COLO668 (cell line): ENCODE data around the gene FRAS1.
"Not testable (repeated sequence)": the region's sequence is repeated elsewhere in the genome, so short reads cannot be mapped to it uniquely, and the experiment has no call there.

Experiments
- DNase-seq: peaks from one replicate; lab custom pipeline; 2025; ENCODE audit not compliant: unreplicated experiment; lab: John Stamatoyannopoulos, UW

FRAS1 gene

DNA sequence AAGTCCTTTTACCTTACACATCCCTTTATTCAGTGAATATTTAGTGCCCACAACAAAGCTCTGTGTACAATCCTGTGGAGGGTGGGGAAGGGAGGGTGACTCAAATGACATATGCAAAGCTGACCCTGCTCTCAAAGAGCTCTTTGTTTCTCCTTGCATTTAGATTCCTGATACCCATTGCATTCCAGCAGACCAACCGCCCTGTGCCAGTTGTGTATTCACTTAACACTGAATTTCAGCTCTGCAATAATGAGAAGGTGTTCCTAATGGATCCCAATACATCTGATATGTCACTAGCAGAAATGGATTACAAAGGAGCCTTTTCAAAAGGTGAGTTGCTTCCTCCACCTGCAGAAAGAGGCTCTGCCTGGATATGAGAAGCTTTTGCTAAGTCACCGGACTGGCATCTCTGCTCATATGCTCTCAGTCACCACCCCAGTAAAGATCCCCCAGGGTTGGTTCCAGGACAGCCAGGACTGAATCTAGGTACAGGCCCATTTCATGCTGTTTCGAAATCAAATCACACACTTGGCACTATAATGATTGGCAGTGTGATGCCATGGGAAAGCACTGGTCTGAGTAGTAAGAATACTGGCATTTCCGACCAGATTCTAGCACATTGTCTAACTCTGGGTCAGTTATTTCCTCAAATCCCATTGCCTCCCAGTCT is 477.3 kb downstream of the FRAS1 start:
- no peak for DNase-seq

DNA sequence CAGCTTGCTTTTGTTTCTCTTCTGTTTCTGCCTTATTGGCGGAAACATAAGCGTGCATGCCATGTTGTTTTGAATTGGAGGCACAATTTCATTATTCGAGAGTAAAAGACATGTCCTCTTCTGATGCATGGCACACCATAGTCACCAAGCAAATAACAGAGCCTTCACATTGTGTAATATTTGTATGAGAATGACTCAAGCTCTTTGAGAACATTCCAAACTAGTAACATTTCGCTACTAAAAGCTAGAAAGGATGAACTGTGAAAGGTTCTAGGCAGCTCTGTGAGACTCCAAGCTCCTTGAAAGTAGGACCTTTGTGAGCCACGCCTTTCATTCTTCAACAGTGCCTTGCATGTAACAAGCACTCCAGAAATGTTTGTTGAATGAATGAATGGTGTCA is 485.2 kb downstream of the FRAS1 start:
- no peak for DNase-seq

DNA sequence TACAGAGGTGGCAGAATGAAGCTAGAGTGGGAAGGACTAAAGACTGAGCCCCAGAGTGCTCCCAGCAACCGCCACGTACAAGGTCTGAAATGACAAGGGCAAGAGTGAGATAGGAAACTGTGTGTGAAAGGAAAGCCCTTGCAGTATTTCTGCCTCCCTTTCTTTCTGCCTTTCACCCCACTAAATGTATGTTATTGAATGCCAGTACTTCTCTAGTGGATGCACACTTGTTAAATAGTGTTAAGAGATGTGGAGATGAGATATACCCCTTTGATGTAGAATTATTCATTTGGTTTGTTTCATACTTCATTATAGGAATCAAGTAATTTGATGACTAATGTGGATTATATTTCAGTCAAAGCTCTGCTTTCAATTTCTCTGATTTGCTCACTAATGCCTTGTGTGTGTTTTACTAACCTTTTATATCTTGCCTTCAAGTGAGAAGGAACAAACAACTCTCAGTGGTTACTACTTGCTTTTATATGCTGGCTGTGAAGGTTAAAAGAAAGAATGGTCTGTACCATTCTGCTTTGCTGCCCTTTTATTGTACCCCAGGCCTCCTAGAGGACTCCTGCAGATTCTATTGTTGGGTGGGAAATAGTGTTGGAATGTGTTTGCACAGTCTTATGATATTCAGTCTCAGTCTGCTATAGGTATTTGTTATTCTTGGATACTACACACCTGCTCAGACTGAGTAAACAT is 486.5 kb downstream of the FRAS1 start:
- DNase-seq, result no peak

DNA sequence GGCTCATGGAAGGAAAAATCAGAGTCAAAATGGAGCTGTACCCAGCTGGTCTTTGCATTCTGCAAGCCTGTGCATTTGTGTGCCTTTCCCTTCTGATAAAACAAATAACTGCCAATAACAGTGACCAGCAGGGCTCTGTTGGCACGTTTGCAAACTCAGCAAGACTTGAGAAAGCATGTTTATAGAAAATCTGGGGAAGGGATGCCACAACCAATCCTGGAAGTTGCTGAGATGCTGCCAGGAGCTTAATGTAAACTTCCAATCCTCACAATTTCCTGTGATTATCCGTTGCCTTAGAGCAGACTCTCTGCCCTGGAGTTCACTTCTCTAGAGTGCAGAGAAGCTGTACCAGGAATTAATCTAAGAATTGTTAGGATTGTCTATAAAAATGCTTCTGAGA is 487.6 kb downstream of the FRAS1 start:
- no peak for DNase-seq

DNA sequence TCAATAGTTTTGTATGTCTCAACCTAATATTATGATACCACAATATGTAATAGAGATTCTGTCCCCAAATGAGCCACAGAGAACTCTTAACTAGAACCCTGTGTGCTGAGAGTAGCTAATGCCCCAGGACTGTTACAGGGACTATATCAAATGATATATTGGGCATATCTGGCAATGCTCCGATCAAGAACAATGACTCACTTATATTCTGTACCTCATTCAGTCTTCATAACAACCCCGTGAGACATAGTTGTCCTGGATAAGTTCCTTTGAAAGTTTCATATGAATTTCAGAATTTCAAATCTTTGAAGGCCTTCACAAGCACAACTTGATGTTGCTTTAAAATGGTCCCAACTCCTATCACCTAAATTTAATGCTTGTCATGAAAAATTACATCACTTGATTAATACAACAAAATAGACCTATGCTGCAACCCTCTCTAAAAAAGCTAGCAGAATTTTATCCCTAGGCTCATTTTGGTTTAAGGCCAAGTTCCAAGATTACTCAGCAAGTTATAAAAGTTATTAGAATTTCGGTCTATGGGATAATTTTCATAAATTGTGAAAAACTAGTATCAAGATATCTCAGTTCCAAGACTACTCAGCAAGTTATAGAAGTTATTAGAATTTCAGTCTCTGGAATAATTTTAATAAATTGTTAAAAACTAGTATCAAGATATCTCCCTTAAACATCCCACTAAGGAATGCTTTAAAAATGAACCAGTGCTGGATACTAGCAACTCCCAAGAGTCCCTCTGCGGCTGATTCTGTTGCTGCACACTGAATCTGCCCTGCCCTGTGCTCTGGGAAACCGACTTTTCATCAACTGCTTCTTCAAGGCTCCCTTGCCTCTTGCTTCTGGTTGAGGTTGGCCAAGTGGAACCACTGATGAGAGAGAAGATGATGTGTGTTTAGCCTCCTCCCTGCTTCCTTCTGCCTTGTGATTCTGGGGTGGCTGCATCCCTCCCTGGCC is 488.4 kb downstream of the FRAS1 start:
- no peak for DNase-seq

DNA sequence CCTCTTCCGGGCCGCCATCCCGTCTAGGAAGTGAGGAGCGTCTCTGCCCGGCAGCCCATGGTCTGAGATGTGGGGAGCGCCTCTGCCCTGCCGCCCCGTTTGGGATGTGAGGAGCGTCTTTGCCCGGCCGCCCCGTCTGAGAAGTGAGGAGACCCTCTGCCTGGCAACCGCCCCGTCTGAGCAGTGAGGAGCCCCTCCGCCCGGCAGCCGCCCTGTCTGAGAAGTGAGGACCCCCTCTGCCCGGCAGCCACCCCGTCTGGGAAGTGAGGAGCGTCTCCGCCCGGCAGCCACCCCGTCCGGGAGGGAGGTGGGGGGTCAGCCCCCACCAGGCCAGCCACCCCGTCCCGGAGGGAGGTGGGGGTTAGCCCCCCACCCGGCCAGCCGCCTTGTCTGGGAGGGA is 490.8 kb downstream of the FRAS1 start:
- not testable (repeated sequence) for DNase-seq

DNA sequence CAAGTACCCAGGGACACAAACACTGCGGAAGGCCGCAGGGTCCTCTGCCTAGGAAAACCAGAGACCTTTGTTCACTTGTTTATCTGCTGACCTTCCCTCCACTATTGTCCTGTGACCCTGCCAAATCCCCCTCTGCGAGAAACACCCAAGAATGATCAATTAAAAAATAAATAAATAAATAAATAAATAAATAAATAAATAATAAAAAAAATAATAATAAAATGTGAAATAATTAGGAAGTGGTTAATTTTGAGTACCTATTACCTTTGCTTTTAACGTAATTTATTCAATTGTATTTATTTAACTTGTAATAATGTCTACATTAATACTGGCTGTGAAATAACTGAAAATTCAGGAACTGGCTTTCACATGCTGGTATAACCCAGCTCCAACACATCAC is 491.8 kb downstream of the FRAS1 start:
- DNase-seq, result not testable (repeated sequence)

DNA sequence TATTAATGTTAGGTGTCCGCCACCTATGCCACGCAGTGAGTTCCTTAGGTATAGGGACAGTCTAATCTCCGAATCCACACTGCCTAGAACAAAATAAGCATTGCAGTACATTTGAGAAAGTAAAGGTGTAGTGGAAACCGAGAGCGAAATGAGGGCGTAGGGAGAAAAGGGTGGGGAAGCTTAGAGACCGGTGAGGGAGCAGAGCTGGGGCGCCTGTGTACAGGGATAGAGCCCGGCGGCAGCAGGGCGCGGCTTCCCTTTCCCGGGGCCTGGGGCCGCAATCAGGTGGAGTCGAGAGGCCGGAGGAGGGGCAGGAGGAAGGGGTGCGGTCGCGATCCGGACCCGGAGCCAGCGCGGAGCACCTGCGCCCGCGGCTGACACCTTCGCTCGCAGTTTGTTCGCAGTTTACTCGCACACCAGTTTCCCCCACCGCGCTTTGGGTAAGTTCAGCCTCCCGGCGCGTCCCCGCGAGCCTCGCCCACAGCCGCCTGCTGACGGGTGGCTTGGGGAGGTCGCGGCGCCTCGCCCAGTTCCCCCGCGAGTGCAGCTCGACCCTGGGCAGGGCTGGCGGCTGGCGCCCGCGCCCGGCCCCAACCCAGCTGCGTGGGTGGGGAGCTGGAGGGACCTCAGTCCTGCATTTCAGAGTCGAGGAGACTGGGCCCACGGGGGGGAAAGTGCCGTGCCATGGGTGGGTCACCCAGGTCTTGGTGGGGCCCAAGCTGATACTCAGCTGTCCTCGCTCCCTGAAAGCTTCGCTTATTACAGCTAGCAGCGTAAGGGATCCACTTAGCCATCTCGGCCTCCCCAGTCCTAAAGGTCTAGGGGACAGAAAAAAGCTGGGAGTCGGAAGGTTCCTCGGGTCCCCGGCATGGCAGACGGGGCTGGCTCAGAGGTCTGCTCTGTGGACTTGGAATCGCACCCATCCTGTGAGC is 494.6 kb downstream of the FRAS1 start, which contains the start of gene ANXA3:
Gene ANXA3 (plus strand): TSS at position 351 of the 932 bp plus-strand sequence. CDS start 2,704 bp downstream, outside the sequence.
- DNase-seq, result peak; percentile 76

DNA sequence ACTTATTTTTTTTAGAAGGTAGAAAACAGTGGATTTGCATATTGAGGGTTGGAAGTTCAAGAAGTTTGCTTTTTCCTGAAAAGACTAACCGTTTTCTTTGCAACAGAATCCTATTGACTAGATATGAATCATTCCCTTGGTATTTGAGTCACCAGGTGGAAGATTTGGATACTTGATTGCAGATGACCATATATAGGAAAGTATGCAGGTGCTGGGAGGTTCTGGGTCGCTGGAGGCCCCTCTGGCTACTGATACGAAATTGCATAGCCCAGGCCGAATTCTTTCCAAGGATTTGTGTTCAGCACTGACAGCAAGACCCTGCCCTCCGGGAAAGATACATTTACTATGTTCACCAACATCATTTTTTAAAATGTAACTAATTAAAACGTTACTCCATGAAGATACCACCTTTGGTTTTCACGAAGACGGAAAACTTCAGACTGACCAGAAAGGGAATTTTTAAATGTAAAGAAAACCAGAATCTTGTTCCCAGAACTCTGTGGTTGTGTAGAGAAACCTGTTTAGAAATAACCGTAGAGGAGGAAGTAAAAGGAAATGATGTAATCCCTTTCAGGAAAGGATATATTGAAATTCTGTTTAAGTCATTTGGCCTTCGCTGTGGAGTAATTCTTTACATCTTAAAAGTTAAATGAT is 495.4 kb downstream of the FRAS1 start:
- no peak for DNase-seq

DNA sequence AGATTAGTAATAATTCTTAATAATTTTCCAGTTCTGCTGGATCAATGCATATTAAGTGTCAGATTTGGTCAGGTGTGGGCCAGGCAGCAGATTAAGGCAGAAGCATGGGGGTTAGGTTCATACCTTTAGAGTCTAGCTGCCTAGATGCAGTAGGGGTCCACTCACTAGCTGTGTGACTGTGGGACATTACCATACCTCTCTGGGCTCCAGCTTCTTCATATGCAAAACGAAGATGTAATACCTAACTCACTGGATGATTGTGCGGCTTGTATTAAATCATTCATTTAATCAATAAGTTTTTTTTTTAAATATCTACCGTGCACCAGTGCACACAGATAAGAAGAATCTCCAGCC is 495.9 kb downstream of the FRAS1 start:
- no peak for DNase-seq

DNA sequence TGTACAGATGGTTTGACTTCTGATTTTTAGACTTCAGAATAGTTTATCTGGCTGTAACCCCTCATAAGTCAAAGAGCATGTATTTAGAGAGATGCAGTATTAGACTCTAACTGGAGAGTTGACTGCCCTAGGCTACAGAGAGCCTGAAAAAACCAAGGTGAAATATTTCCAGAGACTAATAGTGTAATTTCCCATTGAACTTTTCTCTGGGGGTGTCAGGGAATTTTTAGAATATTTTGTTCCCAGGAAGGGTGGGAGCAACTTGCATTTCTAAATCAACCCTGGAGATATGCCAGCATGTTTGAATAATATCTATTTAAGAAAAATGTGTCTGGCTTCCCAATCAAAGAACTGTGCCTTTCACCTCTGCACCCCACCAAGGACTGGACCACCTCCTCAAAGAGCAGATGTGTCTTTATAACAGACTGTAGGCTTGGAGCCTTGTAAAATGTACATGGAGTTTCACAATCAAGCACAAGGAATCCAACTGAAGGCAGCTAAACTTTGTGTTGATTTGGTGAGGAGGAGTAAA is 496.5 kb downstream of the FRAS1 start:
- no peak for DNase-seq

DNA sequence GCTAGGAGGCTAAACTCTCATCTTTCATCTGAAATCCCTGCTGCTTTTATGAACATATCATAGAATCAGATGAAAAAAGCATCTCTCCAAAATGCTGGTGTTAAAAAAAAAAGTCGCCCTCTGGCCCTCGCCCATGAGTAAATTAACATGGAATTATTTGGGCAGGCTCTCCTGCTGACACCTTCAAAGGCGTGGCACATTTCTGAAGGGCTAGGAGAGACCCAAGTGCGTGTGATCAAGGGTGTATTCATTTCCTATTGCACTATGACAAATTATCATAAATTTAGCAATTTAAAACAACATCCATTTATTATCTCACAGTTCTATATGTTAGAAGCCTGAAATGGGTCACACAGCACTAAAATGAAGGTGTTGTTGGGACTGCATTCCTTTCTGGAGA is 499.5 kb downstream of the FRAS1 start:
- DNase-seq, result no peak

DNA sequence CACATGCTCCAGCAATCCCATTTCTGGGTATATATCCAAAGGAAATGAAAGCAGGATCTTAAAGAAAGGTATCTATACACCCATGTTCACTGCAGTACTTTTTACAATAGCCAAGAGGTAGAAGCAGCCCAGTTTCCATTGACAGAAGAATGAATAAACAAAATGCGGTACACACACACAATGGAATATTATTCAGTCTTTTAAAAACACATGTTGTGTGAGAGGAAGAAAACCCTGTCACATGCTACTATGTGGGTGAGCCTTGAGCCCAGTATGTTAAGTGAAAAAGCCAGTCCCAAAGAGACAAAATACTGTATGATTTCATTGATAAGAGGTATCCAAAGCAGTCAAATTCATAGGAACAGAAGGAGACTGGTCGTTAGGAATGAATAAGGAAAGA is 500.7 kb downstream of the FRAS1 start:
- DNase-seq, result no peak

DNA sequence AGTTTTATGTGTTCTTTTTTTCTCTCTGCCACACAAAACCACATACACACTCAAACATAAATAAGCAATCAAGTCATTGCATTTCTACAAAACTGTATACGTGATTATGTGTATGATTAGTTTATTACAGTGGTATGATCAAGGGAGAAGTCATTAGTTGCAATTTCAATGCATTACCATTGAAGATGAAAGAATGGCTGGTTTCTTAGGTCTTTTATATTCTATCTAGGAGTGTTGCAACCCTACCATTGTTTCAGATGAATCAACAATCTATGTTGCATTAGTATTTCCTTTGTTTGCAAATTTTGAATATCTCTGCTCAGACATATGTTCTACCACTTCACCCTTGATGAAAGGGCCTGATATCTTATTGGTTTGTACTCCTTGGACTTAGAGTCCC is 501.3 kb downstream of the FRAS1 start:
- no peak for DNase-seq

DNA sequence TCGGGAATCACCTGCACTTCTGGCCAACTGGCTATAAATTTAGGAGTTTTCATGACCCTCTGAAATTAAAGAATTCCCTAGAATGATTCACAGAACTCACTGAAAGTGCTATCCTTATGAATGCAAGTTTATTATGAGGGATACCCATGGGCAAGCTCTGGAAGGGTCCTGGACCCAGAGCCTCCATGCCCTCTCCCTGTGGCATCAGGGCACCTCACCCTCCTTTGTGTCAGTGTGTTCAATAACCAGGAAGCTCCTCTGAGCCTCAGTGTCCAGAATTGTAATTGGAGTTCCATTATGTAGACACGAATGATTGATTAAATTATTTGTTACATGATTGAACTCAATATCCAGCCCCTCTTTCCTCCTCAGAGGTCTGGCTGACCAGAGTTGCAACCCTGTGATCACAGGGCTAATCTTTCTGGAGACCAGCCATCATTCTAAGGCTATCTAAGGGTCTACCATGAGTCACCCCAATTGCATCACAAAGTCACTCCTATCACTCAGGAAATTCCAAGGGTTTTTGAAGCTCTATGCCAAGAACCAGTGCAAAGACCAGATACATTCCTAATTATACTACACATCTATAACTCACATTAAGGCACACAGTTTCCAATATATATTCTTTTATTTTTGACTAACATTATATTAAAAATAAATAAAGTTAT is 503.3 kb downstream of the FRAS1 start:
- no peak for DNase-seq

DNA sequence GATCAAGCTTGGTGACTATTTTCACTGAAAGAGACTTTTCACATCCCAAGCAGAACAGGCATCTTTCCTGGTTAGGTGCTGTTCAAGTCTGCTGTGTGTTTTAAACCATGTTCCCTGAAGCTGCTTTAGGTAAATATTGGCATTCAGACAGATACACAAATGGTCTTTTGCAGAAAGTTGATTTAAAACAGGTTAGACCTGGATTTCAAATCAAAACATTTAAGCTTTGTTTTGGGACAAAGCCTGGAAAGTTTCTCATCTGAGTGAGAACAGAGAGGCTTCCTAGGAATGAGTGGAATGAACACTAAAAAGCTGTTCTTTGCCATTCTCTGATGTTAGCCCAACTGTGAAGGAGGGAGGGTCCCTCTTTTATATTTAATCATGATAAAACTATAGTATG is 504.6 kb downstream of the FRAS1 start:
- DNase-seq, result no peak

DNA sequence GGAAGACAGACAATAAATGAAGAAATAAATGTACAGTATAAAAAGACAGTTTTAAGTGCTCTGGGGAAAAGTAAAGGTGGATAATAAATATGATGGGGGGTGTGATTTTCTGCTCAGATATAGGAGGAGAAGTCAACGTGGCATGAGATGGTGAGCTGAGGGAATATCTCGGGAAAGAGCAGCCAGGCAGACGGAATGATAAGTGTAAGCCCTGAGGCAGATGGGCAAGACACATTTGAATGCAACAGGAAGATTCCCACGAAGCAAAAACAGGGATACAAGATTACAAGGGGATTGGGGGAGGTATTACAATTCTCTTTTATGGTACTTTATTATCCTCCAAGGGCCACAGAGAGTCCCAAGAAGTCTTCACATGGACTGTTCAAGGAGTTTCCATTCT is 505.6 kb downstream of the FRAS1 start:
- no peak for DNase-seq

DNA sequence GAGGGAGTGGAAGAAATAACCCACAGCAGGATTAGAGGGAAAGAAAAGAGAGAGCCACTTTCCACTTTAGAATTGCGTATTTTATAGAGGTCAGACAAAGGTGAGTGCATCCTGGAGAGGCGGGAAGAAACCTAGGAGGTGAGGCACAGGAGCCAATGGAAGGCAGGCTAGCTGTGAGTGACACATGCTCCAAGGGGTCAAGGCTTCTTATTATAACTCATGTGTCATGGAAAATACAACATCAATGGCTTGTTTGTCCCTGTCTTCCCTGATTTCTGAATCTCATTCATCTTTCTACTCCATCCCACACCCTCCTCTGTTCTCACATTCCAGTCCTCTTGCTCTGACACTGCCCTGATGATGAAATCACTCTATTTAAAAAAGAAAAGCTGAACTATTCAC is 508.8 kb downstream of the FRAS1 start:
- no peak for DNase-seq

DNA sequence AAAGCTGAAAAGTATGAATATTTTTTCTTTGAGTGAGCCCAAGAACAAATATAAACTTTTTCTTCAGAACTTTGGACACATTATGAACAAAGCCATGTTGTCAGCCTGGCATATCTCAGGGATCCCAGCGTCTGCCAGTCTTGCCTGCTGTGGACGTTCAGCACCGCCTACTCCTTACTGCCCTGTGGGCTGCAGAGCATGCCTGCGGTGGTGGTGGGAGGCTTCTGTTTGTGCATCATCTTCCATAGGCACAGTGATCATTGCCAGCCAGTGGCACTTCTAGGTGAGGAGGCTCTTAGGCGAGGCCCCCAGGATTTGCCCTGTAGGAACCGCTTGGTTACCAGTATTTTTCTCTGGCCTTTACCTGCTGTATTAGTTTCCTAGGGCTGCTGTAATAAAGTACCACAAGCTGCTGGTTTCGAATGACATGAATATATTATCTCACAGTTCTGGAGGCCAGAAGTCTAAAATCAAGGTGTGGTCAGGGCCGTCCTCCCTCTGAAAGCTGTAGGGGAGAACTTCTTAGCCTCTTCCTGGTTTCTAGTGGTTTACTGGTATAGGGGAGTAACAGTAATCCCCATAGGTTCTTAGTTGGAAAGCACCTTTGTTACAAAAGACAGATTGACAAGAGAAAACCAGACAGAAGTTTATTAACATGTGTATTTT is 509.8 kb downstream of the FRAS1 start:
- DNase-seq, result no peak
